Stimulated activated CD4-positive, alpha-beta T cell treated with anti-CD3 and anti-CD28 coated beads, Interleukin-4, amount 100 ng/mL, for 24 hours (primary cell): ENCODE data around the gene PARD3B.

Experiments used
- DNase-seq: peaks from one replicate; pipeline ENCODE4 v3.0.0-alpha.2; 2020

PARD3B gene

DNA sequence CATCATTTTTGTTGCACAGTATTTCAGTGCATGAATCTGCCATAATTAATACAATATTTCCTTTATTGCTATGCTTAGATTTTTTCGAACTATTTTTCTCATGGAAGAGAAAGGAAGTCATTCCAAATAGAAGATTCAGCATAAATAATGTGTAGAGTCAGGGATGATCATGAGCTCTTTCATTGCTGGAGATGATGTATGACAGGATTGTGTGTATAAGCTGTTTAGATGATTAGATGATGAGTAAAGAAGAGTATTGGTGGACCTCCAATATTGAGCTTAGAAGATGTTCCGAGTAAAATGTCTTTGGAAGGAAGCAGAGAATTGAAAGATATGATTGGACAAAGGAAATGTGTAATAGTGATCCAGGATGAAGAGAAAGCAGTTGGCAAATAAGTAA is 364.5 kb downstream of the PARD3B start:
- DNase-seq = no peak

DNA sequence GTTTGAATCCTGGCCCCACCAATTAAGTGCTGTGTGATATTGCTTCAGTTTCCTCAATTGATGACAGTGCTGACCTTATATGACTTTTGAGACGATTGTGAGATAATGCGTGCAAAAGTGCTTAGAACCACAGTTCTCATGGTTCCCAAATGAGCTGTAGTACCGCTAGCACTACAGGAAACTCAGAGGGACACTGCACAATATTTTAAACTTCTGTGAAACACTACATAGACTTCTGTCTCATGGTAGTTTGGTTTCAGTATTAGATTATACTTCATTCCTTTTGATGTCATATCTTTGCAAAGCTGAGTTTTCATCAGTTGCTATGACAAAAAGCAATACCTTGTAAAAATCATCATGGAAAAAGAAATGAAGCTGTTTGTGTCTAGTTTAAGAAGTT is 368.0 kb downstream of the PARD3B start:
- DNase-seq = no peak

DNA sequence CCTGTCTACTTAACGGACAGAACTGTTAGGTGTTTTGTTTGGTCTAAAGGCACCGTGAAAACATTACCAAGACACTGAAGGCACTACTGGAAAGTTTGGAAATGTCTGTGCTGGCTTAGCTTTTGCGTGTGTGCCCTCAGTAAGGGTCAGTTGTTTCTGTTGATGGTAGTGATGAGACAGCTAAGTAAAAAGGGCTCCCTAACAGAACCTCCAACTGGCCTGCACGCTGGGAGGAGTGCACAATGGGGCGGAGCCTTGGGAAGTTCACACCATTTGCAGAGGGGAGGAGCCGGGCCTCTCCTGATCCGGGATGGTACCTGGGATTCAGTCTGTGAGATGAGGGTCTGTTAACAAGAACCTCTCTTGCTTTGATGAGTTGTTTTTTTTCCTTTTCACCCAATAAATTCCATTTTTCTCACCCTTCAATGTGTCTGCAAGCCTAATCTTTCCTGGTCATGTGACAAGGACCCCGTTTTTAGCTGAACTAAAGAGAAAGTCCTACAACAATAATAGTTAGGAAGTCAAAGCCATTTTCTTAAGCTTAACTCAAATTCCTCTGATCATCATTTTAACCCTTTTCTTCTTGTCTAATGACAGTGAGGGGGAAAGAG is 368.7 kb downstream of the PARD3B start:
- DNase-seq = no peak

DNA sequence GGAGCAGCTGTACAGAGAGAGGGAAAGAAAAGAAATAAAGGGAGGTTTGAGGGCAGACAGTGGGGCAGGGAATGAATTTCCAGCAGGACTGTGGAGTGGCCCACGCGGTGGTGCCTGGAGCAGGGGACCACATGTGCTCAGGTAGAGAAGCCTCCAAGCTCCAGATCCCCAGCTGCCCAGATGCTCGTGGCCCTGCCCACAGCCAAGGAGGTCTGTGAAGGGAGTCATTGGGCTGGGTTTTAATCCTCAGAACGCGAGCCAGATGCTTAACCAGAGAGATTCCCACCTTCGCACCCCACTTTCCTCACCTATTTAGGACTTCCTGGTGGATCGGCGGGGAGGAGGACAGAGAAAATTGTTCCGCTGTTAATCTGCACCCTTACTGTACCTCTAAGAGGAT is 369.4 kb downstream of the PARD3B start:
- DNase-seq = no peak

DNA sequence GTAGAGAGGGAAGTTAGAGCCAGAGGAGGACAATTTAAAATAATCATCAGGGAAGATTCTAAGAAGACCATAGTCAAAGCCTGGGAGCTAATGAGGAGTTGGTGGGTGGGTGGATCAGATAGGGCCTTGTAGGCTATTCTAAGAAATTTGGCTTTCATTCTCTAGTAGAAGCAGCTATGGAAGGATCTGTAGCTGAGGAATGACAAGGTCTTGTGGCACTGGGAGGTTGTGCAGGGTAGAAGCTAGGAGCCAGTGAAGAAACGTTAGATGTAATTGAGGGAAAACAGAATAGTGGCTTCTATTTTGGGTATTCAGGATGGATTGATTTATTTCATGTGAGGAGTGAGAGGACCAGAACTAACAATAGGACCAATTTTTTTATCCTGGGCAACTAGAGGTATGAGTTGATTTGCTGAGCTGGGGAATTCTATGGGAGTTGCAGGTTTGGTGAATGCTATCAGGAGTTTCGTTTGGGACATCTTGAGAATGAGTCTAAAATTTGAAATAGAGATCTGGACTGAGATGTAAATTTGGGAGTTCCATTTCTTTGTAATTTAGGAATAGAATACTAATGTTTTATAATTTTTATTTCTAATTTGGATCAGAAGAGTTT is 371.9 kb downstream of the PARD3B start:
- no peak for DNase-seq

DNA sequence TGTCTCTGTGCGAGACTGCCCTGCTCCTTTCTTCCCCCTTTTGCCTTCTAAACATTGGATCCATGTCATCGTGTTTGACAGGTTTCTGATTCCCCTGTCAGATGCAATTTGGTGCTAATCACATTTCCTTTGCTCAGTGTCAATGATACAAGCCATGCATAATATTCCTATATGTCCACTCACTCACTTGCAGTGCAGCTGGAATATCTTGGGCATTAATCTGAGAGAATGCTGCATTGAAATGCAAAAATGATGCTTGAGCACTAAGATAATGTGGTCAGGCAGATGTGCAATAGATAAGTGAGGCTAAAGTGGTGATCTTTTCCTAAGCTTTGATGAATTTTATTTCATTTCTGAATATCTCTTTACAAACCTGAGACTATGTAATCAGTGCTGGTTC is 375.5 kb downstream of the PARD3B start:
- no peak for DNase-seq

DNA sequence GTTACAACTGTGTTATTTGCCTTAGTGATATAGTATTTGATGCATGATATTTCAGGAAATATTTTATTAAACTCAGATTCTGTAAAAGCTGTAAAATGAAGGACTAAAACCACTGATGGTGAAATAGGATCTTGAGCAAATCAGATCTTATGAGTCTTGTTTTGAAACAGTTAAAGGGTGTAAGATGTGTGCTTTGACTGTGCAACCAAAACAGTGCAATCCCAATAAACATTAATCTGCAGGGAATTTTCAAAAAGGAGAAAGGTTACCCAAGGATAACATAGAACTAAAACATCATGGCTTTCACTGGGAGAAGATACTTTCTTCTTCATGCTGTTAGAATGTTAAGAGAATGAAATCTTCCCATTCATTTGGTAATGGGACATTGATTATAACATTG is 378.7 kb downstream of the PARD3B start:
- DNase-seq = no peak

DNA sequence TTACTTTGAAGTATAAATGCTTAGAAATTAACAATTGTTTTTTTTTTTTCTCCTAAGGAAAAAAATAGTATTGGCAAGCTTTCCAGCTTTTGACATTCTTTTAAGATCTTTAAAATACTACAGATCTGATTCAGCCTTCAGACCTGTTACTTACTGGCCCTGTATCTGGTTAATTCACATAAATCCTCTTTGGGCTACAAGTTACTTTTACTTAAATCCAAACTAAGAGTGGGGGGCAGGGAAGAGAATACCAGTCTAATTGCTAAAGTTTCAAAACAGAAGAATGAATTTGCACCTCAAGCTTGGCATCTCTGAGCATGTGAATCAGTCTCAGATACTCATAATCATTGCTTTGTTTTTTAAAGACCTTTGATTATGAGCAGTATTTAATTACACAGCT is 386.3 kb downstream of the PARD3B start:
- DNase-seq = no peak

DNA sequence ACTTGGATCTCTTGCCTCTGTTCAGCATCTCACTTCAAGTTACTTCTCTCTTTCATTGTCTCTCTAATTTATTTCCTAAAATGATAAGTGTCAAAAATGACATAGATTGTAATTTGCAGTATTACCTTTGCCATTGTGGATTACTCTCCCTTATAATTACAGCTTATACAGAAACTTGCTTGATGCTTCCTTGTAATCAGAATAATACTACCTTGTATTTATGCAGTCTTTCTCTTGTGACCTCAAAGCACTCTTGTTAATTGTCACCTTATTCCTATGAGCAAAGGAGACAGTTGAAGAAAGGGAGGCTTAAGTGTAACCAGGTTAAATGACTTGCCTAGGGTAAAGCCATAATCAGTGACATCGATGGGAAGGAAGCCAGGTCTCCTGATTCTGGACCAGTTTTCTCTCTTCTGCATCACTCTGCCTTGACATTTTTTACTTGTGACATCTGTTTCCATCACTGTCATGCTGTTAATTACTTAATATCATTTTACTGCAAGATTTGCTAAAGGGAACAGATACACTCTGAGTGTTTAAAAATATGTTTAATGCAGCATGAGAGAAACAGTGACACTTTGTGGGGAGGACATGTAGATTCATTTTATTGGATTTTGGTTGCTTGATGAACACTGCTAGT is 388.6 kb downstream of the PARD3B start:
- no peak for DNase-seq

DNA sequence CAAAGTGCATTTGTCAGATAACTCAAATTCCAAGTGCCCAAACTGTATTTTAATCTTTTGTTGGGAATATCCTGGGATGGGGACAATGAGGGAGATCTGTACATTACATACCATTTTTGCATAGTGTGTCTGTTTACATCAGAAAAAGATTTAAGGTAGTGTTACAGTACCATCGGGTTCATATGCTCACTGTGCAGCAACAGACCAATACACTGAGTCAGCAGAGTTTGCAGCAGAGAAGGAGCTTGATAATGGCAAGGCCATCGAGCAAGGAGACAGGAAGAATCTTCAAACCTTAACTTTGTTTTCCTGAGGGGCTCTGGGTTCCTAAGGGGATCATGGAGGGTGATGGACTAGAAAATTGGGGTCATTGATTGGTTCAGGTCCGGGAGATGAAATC is 399.7 kb downstream of the PARD3B start:
- DNase-seq = no peak

DNA sequence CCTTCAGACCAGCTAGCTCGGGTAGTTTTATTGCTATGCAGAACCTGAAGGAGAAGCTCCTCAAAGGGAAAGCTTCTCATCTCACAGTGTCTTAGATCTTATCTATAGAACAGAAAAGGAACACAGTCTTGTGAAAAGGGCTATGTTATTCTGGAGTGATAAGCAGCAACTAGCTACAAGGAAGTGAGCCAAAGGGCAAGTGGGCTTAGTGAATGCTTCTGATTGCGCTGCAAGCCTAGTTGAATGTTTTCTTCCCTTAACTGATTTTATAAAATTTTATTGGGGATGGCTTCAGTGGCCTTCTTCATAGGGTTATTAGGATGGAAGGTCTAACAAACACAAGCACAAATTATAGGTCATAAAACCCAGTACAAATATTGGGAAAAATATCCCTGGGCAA is 400.1 kb downstream of the PARD3B start:
- DNase-seq = no peak

DNA sequence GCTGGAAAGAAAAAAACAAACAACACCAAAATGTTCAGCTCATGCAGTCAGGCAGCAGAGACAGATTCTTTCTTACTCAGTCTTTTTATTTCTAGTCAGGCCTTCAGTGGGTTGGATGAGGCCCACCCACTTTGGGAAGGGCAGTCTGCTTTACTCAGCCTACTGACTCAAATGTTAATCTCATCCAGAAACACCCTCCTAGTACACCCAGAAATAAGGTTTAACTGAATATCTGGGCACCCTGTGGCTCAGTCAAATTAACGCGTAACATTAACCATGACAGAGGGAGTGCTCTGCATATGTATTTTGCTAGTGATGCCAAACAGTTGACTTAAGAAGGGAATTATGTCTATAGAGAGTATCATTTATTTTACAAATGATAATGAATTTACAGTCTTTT is 401.6 kb downstream of the PARD3B start:
- DNase-seq = no peak

DNA sequence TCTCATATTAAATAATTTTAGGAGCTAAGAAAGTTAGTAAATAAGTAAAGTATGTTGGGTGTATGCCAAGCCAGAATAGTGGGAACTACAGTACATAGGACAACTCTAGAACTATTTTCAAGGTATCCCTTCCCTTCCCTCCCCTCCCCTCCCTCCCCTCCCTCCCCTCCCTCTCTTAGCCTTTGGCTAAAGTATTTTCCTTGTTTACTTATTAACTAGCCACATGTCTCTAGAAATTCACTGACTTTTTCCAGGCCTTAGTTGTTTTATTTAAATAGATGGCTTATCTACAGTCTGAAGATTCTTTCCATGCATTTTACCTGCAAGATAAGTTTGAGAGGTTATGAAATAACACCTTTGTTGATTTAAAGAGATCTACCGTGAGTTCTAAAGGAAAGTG is 402.1 kb downstream of the PARD3B start:
- DNase-seq = no peak

DNA sequence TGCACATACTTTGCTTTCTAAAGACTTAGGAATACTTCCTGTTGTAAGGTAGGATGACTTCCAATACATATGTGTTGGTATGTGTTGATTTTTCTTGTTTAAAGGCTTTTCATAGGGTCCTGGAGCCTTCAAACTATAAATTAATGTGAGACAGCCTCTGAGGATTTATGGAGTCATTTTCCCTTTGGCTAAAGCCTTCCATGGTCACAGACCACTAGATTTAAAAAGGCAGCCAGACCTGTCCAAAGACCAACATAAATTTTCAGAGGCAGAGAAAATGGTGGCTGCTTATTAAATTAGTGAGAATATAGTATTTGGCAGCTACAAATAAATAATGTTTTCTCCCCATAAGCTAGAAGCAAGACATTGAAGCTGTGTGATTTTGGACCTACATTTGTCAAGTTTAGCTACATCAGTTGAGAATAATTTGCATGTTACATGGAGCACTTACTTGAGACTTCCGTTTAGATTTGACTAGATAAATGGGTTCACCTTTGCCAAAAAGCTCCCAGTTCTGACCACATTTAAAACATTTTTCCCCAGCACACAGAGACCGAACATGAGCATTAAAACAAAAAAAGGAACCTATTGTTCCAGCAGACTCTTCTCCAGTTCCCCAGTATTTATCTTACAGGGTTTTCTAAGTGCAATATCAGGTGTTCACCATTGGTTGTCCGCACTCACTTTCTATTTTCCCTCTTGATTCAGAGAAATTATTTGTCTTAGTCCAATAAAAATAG is 402.9 kb downstream of the PARD3B start:
- DNase-seq = no peak

DNA sequence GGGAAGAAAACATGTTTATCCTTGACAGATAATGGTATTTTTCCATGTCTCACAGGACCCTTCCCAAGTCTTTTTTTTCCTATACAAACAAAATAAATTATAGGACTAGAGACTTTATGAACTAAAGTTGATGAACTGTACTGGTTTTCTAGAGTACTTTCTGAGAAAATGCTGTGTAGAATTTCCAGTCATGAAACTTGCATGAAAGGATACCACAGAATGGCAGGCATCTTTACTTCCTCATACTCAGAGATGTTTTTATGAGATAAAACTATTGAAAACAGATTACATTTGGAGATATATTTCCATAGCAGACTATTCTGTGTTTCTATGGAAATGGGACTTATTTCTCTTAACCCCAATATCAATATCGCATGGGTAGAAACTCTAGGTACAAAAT is 403.5 kb downstream of the PARD3B start:
- no peak for DNase-seq

DNA sequence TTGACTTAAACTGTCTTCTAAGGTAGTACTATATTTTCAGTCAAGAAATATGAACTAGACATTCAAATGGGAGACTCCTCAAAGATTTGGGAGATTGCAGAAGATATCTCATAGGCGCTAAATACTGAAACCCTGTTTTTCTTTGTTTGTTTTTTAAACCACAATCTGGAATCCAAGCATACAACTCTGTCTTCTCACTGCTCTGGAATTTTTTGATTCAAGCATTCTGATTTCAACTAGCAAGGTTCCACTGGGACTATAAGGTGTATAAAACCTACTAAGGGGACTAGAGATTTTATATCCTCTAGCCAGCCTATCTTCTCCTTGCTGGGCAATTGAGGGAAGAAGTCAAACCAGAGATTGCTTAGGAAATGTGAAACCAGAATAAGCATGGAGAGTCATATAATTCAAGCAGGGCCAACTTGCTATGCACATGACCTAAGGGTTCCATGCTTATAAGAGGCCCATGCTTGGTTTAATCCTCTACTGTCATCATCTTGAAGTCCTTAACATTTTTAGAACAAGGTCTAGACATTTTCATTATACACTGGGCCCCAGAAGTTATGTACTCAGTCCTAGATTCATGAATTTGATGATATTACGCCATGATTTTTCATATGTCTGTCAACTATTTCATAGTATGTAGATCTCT is 405.5 kb downstream of the PARD3B start:
- DNase-seq = no peak

DNA sequence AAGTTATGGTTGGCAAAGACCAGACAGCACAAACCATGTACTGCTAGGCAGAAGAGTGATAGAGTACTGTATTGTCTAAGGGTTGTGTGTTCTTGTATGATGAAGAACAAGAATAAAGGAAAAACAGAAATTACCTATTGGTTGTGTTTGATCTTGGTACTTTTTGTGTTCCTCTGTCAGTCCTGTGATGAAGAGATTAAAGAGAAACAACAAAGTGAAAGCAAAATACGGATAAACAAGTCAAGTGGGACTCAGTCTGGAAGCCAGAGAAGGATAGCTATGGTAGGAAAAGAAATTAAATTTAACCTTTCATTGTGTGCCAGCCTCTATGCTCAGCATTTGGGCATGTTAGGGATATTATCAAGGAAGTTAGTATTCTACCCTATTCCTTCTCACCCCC is 413.1 kb downstream of the PARD3B start:
- no peak for DNase-seq

DNA sequence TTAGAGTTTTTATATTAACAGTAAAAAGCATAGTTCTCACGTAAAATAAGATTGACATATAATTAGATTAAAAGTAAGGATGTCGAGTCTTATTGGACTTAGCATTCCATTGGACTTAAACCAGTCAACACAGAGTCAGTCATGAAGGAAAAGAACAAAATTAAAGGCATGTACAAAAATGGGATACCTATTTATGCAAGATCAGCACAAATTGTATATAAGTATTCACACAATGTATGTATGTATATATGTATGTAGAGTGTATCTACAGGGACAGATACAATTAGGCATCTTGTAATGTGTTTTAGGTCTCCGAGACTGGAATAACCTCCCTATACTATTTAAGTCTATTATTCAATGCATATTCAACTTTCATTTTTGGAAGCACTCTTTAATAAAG is 419.1 kb downstream of the PARD3B start:
- DNase-seq = no peak

DNA sequence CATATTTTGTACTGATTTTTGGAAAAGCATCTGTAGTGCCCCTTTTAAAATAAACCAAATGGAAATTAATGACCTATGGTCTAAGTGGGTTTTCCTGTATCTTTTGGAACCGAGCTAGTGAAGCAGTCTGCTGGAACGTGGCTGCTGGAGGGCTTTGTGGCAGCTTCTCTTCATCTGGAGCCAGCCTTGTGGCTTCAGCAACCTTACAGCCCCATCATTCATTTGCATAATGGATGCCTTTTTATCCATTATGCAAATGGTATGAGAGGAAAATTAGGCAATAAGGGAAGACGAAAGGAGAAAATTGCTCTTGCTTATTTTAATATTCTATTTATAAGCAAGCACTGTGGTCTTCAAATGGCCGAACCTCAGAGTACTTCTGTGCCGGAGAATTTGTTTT is 421.0 kb downstream of the PARD3B start:
- DNase-seq = no peak

DNA sequence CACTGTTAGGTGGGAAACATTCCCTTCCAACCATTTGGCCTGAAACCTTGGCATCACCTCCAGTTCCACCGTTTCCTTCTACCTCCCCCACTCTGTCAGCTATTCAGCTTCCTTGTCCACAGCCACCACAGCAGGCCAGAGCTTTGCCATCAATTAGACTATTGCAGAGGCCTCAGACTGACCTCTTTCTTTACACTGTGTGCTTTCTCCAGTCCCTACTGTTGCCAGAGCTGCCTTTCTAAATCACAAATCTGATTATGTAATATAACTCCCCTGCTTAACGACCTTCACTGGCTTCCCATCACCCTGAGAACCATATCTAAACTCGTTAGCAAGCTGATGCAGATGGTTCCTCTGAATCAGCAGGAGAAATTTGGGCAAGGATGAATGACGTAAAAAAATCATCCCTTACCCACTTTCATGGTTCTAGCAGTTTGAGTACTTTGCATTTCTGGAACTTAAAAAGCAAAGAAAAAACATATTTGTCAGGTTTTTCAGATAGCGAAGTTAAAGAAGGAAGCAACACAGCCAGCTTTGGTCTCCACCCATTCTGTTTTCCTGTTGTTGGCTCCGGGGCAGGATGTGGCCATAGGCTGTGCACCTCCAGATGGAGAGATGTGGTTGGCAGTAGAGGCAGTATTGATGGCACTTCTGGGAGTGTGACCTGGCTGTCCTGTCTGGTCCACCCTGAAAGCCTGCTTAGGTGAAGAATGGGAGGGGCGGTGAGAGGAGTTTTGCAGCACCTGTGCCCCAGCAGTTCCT is 422.1 kb downstream of the PARD3B start:
- DNase-seq = peak; percentile 22

DNA sequence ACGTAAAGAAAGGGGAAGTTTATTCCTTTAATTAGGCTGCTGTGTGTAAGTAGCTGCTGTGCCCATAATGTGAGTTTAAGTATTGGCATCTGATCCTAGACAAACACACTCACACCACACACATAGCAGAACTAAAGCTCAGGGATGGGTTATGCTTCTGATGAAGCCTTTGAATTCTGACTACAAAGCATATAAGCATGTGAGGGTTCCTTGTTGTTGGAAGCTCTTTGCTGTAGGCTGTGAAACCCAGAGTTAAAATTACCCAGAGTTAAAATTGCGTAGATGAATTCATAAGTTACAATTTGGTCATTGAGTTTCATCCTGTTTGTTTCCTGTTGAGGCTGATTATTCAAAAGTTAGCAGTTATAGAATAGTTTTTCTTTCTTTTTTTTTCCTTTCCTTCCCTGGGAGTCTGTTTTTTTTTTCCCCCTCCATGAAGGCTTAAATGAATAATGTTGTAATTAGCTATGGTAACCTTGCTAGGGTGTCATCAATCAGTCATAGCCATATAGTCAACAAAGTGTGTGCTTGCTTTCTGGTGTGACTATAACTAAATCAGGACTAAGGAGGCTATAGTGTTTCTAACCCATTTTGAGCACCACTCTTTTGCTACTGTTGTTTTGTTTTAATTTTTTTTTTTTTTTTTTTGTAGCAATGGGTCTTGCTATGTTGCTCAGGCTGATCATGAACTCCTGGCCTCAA is 426.1 kb downstream of the PARD3B start:
- DNase-seq = no peak

DNA sequence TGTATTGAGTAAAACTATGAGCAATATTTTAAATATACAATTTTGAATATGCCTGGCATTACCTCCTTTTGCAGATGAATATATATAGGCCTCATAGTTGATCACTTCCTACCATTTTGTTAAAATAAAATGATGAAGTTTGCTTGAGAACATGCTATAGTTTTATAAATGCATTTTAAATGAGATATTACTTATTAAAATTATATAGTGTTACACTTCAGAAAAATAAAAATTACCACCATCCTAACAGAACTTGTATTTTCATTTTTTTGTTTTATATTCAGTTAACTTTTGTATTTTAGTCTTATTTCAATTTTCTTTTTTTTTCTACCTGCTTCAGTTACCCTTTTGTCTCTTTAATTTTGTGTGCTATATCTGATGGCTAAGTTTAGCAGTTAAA is 426.9 kb downstream of the PARD3B start:
- DNase-seq = no peak
